Measurements from ENCODE around the gene SPATA6L. TPM values are rescaled to one million over a fixed set of nuclear protein-coding genes. Genes with fewer than 3 reads are reported as not detected.

Gene SPATA6L
- total RNA-seq, 1 experiment from 2014 or later: 1.8 TPM

DNA sequence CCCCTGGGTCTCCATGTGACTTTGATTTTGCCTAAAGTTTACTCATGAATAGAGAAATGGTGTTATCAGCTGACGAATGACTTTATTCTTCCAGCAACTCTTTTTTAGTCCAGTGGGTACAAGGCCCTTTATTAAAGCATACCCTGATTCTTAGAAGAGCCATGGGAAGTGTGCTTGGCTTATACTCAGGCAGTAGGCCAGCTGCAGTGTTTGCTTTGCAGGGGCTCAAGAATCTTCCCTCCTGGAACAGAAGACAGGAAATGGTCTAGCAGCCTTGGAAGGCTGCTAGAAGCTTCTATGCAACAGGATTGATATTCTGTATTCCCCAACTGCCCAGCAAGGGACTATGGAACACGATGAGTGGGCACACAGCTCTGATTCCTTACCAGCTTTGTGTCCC is 77.6 kb downstream of the SPATA6L start:
- DNase-seq (ENCODE audit: low spot score) (no peak), ATAC-seq (no peak)
- ChIA-PET POLR2A (no interaction called here), CTCF (interaction anchor here (0.6 to 1.6 kb wide), 5 partner anchors 16 to 96 kb away, joined by 3 to 7 read pairs (median 4); no protein-coding TSS in a partner anchor)
- no peaks in the 10 kb centered on the region for H3K36me3 Mint-ChIP-seq
- H3K27me3 Mint-ChIP-seq (ENCODE audit: low read depth): no peaks in the 10 kb centered on the region
- no peak overlapping the region for H3K4me3 Mint-ChIP-seq
- TF ChIP-seq TEAD1 (CRISPR knock-in tag; IDR thresholded peaks at IDR 0.05): no peak
- TF ChIP-seq NFATC4 (CRISPR knock-in tag; IDR thresholded peaks at IDR 0.05): no peak
- no peak for TF ChIP-seq TEAD4 (CRISPR knock-in tag; IDR thresholded peaks at IDR 0.05)
- TF ChIP-seq CREB1 (CRISPR knock-in tag; IDR thresholded peaks at IDR 0.05): no peak
- TF ChIP-seq TP53 (CRISPR knock-in tag; IDR thresholded peaks at IDR 0.05): no peak
- TF ChIP-seq SOX15 (CRISPR knock-in tag; IDR thresholded peaks at IDR 0.05): no peak
- no peak for TF ChIP-seq RELA (CRISPR knock-in tag; IDR thresholded peaks at IDR 0.05; ENCODE audit: borderline replicate concordance)
- TF ChIP-seq FOXK1 (CRISPR knock-in tag; IDR thresholded peaks at IDR 0.05): no peak
- TF ChIP-seq, protein P1, sequence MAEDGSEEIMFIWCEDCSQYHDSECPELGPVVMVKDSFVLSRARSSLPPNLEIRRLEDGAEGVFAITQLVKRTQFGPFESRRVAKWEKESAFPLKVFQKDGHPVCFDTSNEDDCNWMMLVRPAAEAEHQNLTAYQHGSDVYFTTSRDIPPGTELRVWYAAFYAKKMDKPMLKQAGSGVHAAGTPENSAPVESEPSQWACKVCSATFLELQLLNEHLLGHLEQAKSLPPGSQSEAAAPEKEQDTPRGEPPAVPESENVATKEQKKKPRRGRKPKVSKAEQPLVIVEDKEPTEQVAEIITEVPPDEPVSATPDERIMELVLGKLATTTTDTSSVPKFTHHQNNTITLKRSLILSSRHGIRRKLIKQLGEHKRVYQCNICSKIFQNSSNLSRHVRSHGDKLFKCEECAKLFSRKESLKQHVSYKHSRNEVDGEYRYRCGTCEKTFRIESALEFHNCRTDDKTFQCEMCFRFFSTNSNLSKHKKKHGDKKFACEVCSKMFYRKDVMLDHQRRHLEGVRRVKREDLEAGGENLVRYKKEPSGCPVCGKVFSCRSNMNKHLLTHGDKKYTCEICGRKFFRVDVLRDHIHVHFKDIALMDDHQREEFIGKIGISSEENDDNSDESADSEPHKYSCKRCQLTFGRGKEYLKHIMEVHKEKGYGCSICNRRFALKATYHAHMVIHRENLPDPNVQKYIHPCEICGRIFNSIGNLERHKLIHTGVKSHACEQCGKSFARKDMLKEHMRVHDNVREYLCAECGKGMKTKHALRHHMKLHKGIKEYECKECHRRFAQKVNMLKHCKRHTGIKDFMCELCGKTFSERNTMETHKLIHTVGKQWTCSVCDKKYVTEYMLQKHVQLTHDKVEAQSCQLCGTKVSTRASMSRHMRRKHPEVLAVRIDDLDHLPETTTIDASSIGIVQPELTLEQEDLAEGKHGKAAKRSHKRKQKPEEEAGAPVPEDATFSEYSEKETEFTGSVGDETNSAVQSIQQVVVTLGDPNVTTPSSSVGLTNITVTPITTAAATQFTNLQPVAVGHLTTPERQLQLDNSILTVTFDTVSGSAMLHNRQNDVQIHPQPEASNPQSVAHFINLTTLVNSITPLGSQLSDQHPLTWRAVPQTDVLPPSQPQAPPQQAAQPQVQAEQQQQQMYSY (CRISPR knock-in tag; IDR thresholded peaks at IDR 0.05): no peak
- TF ChIP-seq EMX1 (CRISPR knock-in tag; IDR thresholded peaks at IDR 0.05): no peak
- TF ChIP-seq CBFB (CRISPR knock-in tag; IDR thresholded peaks at IDR 0.05; ENCODE audit: low read depth): no peak
- TF ChIP-seq, protein P2, sequence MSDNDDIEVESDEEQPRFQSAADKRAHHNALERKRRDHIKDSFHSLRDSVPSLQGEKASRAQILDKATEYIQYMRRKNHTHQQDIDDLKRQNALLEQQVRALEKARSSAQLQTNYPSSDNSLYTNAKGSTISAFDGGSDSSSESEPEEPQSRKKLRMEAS (CRISPR knock-in tag; IDR thresholded peaks at IDR 0.05): no peak
- TF ChIP-seq, protein P3, sequence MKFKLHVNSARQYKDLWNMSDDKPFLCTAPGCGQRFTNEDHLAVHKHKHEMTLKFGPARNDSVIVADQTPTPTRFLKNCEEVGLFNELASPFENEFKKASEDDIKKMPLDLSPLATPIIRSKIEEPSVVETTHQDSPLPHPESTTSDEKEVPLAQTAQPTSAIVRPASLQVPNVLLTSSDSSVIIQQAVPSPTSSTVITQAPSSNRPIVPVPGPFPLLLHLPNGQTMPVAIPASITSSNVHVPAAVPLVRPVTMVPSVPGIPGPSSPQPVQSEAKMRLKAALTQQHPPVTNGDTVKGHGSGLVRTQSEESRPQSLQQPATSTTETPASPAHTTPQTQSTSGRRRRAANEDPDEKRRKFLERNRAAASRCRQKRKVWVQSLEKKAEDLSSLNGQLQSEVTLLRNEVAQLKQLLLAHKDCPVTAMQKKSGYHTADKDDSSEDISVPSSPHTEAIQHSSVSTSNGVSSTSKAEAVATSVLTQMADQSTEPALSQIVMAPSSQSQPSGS (CRISPR knock-in tag; IDR thresholded peaks at IDR 0.05; ENCODE audit: borderline replicate concordance, low read depth): no peak
- TF ChIP-seq, protein P4, sequence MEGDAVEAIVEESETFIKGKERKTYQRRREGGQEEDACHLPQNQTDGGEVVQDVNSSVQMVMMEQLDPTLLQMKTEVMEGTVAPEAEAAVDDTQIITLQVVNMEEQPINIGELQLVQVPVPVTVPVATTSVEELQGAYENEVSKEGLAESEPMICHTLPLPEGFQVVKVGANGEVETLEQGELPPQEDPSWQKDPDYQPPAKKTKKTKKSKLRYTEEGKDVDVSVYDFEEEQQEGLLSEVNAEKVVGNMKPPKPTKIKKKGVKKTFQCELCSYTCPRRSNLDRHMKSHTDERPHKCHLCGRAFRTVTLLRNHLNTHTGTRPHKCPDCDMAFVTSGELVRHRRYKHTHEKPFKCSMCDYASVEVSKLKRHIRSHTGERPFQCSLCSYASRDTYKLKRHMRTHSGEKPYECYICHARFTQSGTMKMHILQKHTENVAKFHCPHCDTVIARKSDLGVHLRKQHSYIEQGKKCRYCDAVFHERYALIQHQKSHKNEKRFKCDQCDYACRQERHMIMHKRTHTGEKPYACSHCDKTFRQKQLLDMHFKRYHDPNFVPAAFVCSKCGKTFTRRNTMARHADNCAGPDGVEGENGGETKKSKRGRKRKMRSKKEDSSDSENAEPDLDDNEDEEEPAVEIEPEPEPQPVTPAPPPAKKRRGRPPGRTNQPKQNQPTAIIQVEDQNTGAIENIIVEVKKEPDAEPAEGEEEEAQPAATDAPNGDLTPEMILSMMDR (IDR thresholded peaks at IDR 0.05): no peak
- TF ChIP-seq FOXP1 (CRISPR knock-in tag; IDR thresholded peaks at IDR 0.05; ENCODE audit: borderline replicate concordance): no peak
- no peak for TF ChIP-seq MXD4 (CRISPR knock-in tag; IDR thresholded peaks at IDR 0.05; ENCODE audit: borderline replicate concordance)
- no peak for TF ChIP-seq ELF4 (CRISPR knock-in tag; IDR thresholded peaks at IDR 0.05; ENCODE audit: low read depth)
- TF ChIP-seq, protein P5, sequence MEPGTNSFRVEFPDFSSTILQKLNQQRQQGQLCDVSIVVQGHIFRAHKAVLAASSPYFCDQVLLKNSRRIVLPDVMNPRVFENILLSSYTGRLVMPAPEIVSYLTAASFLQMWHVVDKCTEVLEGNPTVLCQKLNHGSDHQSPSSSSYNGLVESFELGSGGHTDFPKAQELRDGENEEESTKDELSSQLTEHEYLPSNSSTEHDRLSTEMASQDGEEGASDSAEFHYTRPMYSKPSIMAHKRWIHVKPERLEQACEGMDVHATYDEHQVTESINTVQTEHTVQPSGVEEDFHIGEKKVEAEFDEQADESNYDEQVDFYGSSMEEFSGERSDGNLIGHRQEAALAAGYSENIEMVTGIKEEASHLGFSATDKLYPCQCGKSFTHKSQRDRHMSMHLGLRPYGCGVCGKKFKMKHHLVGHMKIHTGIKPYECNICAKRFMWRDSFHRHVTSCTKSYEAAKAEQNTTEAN (CRISPR knock-in tag; IDR thresholded peaks at IDR 0.05): no peak
- TF ChIP-seq, protein P6, sequence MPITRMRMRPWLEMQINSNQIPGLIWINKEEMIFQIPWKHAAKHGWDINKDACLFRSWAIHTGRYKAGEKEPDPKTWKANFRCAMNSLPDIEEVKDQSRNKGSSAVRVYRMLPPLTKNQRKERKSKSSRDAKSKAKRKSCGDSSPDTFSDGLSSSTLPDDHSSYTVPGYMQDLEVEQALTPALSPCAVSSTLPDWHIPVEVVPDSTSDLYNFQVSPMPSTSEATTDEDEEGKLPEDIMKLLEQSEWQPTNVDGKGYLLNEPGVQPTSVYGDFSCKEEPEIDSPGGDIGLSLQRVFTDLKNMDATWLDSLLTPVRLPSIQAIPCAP (CRISPR knock-in tag; IDR thresholded peaks at IDR 0.05): no peak
- H3K27ac Mint-ChIP-seq: peak overlapping the region; percentile 84; the same call in 1 of the 2 replicates
- no peaks in the 10 kb centered on the region for H3K9me3 Mint-ChIP-seq
- H3K4me1 Mint-ChIP-seq: peaks cover 24% of the 10 kb centered on the region

Measured in WTC11 (cell line).